Smooth muscle cell (in vitro differentiated cells): Measurements from ENCODE around the gene USH1C. TPM values are rescaled to one million over a fixed set of nuclear protein-coding genes. Genes with fewer than 3 reads are reported as not detected.

Source experiments
- DNase-seq: peaks from one replicate; lab custom pipeline; 2025; ENCODE audit not compliant: unreplicated experiment; lab: John Stamatoyannopoulos, UW
- H2AFZ ChIP-seq: fragments of 200-600 bp; sonication (generic); 2 replicates; pipeline ENCODE4 v1.6.0; 2016; ENCODE audit warnings: antibody characterized with exemption, low read depth, mild to moderate bottlenecking
- H3F3A ChIP-seq: fragments of 200-600 bp; sonication (generic); 2 replicates; pipeline ENCODE4 v1.6.0; 2017; ENCODE audit warnings: antibody characterized with exemption, low read depth
- H3K27ac ChIP-seq: fragments of 200-600 bp; sonication (generic); 2 replicates; pipeline ENCODE4 v1.5.1; 2016; ENCODE audit warnings: low read depth, mild to moderate bottlenecking
- H3K27me3 ChIP-seq: fragments of 200-600 bp; sonication (generic); 2 replicates; pipeline ENCODE4 v1.6.1; 2016; ENCODE audit warnings: low read depth, mild to moderate bottlenecking
- H3K36me3 ChIP-seq: fragments of 200-600 bp; sonication (generic); 2 replicates; pipeline ENCODE4 v1.5.1; 2016; ENCODE audit warnings: low read depth
- H3K4me1 ChIP-seq: fragments of 200-600 bp; sonication (generic); 2 replicates; pipeline ENCODE4 v1.5.1; 2016; ENCODE audit warnings: low read depth
- H3K4me2 ChIP-seq: fragments of 200-600 bp; sonication (generic); 2 replicates; pipeline ENCODE4 v1.6.0; 2016; ENCODE audit warnings: mild to moderate bottlenecking
- H3K4me3 ChIP-seq: fragments of 200-600 bp; sonication (generic); 2 replicates; pipeline ENCODE4 v1.5.1; 2016; ENCODE audit warnings: mild to moderate bottlenecking
- H3K79me2 ChIP-seq: fragments of 200-600 bp; sonication (generic); 2 replicates; pipeline ENCODE4 v1.6.0; 2016; ENCODE audit warnings: low read depth, mild to moderate bottlenecking
- H3K9ac ChIP-seq: fragments of 200-600 bp; sonication (generic); 2 replicates; pipeline ENCODE4 v1.6.0; 2016; ENCODE audit warnings: low read depth
- H3K9me3 ChIP-seq: fragments of 200-600 bp; sonication (generic); replicated peaks from 2 replicates; pipeline ENCODE4 v1.5.1; 2016; ENCODE audit warnings: low read depth
- H4K20me1 ChIP-seq: fragments of 200-600 bp; sonication (generic); 2 replicates; pipeline ENCODE4 v1.6.0; 2016; ENCODE audit warnings: low read depth
- WGBS: methylation state at CpG from one replicate; pipeline ENCODE4 v1.1.7; 2016; ENCODE audit warnings: low lambda C conversion rate; 5-methylcytosine and 5-hydroxymethylcytosine counted together
- polyA plus RNA-seq: library from polyadenylated mRNA; unstranded; fragments of >200 nt; fragmentation: Nextera tagmentation; extraction: Ambion mirVana; gene quantifications from 2 replicates; pipeline ENCODE4 v1.2.1, GENCODE V29; 2016
- total RNA-seq: library from RNA; depleted of rRNA; stranded (reverse); fragments of >200 nt; gene quantifications from 2 replicates; pipeline ENCODE4 v1.2.3, GENCODE V29; 2014
- TF ChIP-seq, protein P1 (sequence below): fragments of 200-600 bp; sonication (generic); IDR thresholded peaks from 2 replicates; pipeline ENCODE4 v1.5.1; 2017; ENCODE audit warnings: borderline replicate concordance, mild to moderate bottlenecking, antibody characterized with exemption; ENCODE audit not compliant: insufficient read depth, poor library complexity, severe bottlenecking

The USH1C gene
- total and polyA plus RNA-seq, 2 experiments from 2014 or later = not detected

DNA sequence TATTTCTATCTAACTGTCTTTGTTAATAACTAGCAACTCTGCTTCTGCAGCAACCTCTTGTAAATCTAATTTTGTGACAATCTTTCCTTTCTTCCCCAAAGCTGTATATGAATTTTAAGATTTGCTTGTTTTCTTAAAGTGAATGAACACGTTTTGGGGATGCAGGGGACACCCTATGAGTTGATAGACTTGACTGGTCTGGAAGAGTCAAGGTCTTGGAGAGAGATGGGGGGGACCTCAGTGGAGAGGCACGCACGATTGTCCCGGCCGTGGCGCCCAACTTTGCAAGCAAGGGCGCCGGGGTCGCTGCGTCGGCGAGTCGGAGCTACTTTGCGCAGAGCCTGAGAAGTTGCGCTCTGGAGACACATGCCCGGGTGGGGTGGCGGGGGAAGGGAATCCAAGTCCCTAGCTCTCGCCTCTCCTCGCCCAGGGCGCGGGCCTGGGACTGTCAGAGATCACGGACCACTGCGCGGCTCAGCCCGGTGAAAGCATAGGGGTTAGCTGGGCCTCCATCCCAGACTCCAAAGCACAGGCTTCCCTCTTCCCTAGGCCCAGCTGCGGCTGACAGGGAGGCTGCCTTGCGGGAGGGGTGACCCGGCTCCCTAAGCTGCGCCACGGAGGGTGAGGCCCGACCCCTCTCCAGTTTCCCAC is 68.4 kb downstream of the USH1C start:
- no peaks in the 10 kb centered on the region for H3K9me3 ChIP-seq
- H3K4me3 ChIP-seq = peak overlapping the region; percentile 34
- H3K27me3 ChIP-seq = peaks cover 89% of the 10 kb centered on the region
- H3K4me2 ChIP-seq = peak overlapping the region; percentile 68
- H3K27ac ChIP-seq = no peak overlapping the region
- no peak overlapping the region for H3K9ac ChIP-seq
- DNase-seq = no peak
- 9% methylated on average over 26 of the region's 31 CpGs for WGBS
- H3K79me2 ChIP-seq = no peaks in the 10 kb centered on the region
- no peaks in the 10 kb centered on the region for H4K20me1 ChIP-seq
- H3K4me1 ChIP-seq = peaks cover 9% of the 10 kb centered on the region
- TF ChIP-seq, protein P1, sequence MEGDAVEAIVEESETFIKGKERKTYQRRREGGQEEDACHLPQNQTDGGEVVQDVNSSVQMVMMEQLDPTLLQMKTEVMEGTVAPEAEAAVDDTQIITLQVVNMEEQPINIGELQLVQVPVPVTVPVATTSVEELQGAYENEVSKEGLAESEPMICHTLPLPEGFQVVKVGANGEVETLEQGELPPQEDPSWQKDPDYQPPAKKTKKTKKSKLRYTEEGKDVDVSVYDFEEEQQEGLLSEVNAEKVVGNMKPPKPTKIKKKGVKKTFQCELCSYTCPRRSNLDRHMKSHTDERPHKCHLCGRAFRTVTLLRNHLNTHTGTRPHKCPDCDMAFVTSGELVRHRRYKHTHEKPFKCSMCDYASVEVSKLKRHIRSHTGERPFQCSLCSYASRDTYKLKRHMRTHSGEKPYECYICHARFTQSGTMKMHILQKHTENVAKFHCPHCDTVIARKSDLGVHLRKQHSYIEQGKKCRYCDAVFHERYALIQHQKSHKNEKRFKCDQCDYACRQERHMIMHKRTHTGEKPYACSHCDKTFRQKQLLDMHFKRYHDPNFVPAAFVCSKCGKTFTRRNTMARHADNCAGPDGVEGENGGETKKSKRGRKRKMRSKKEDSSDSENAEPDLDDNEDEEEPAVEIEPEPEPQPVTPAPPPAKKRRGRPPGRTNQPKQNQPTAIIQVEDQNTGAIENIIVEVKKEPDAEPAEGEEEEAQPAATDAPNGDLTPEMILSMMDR = no peak
- H3K36me3 ChIP-seq = no peaks in the 10 kb centered on the region
- H3F3A ChIP-seq = no peaks in the 10 kb centered on the region
- no peak overlapping the region for H2AFZ ChIP-seq

DNA sequence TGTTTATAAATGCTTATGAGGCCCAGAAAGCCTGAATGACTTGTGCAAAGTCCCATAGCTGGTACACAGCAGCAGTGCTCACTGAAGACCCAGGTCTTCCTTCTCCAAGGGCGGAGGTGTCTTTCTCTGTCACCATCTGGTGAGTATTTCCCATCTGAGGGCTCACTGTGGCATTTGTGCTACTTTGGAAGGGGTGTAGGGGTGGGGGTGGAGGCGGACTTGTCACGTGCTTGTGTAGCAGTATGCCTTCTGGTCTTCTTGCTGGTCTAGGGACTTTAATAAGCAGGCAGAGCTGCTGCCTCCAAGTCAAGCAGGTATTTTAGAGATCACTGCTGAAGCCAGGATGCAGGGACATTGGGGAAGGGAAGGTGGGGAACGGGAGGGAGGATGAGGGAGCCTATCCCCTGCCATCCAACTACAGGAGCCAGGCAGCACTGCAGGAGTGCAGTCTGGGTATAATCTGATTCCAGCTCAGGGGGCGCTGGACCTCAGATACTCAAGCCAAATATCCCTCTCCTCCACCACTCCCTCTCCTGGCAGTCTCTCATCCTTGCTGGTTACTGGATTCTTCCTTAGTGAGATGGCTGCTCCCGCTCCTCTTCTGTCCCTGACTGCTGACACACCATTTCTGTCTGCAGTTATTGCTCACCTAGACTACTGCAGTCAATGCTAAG is 71.0 kb downstream of the USH1C start:
- Histone ChIP-seq H3K36me3 (no peaks in the 10 kb centered on the region), H3F3A (no peaks in the 10 kb centered on the region), H3K27me3 (peaks cover 79% of the 10 kb centered on the region), H3K9ac (no peak overlapping the region), H3K4me1 (peaks cover 9% of the 10 kb centered on the region), H3K4me2 (no peak overlapping the region), H2AFZ (no peak overlapping the region), H3K79me2 (no peaks in the 10 kb centered on the region), H3K4me3 (no peak overlapping the region), H4K20me1 (no peaks in the 10 kb centered on the region), H3K27ac (no peak overlapping the region), H3K9me3 (no peaks in the 10 kb centered on the region)
- 58% methylated on average over 5 of the region's 6 CpGs for WGBS
- TF ChIP-seq, protein P1 = no peak
- DNase-seq = no peak

DNA sequence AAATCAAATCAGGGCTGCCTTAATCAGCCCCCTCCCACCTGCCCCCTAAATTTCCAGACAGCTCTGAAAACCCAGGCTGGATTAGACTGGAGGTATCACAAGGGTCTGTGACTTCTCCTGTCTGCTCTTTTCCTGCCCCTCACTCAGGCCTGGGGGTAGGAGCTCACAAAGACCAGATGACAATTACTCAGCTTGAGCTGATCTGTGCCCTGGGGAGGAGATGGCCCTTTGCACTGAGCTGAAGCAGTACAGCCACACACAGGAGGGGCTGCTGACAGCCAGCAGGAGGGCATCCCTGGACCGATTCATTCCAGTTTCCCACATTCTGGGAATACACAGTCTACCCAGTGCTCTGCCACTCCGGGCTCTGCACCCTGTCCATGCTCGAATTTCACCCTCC is 71.7 kb downstream of the USH1C start:
- H3K9ac ChIP-seq = no peak overlapping the region
- no peaks in the 10 kb centered on the region for H4K20me1 ChIP-seq
- no peaks in the 10 kb centered on the region for H3K79me2 ChIP-seq
- no peak overlapping the region for H2AFZ ChIP-seq
- TF ChIP-seq, protein P1 = no peak
- H3F3A ChIP-seq = no peaks in the 10 kb centered on the region
- H3K4me3 ChIP-seq = no peak overlapping the region
- WGBS = 68% methylated on average over 3 of the region's 3 CpGs
- no peaks in the 10 kb centered on the region for H3K9me3 ChIP-seq
- no peak overlapping the region for H3K4me2 ChIP-seq
- peaks cover 9% of the 10 kb centered on the region for H3K4me1 ChIP-seq
- H3K27ac ChIP-seq = no peak overlapping the region
- peaks cover 77% of the 10 kb centered on the region for H3K27me3 ChIP-seq
- no peak for DNase-seq
- no peaks in the 10 kb centered on the region for H3K36me3 ChIP-seq
